A673 (cell line): ENCODE measurements around the gene AGBL2.

ENCODE experiments used
- EZH2 ChIP-seq: fragments of 200-600 bp; sonication (generic); IDR thresholded peaks from 2 replicates; pipeline ENCODE4 v1.6.1; 2017; ENCODE audit warnings: borderline replicate concordance, low read depth, mild to moderate bottlenecking, mixed read lengths, antibody characterized with exemption, low read length; ENCODE audit not compliant: poor library complexity, severe bottlenecking
- TF ChIP-seq, protein P1 (sequence below): fragments of 300-800, 200-600 bp; sonication (generic); conservative IDR thresholded peaks from 2 replicates; pipeline ENCODE4 v1.5.1; 2017; ENCODE audit warnings: low read depth, mild to moderate bottlenecking, antibody characterized with exemption, low read length, moderate library complexity, mixed read lengths

DNA sequence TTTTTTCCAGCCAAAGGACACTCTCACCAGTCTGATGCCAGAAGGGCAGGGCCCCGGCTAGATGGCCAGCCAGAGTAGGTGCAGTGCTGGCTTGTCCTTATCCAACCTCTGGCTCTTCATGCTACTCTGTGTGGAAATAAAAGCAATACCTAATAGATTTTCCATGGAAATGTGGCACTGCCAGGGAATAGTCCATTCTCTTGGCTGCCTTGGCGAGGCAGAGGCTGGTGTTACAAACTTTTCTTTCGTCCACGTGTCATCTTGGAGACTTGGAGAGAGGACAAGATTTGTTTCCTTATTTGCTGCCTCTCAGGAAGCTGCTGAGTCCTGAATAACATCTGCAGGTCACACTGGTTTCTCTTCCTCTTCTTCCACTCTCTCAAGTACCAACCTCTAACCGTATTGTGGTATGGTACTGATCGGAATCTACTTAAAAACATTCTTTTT lies 103.8 kb downstream of the AGBL2 start:
- no peak for TF ChIP-seq EZH2
- TF ChIP-seq, protein P1, sequence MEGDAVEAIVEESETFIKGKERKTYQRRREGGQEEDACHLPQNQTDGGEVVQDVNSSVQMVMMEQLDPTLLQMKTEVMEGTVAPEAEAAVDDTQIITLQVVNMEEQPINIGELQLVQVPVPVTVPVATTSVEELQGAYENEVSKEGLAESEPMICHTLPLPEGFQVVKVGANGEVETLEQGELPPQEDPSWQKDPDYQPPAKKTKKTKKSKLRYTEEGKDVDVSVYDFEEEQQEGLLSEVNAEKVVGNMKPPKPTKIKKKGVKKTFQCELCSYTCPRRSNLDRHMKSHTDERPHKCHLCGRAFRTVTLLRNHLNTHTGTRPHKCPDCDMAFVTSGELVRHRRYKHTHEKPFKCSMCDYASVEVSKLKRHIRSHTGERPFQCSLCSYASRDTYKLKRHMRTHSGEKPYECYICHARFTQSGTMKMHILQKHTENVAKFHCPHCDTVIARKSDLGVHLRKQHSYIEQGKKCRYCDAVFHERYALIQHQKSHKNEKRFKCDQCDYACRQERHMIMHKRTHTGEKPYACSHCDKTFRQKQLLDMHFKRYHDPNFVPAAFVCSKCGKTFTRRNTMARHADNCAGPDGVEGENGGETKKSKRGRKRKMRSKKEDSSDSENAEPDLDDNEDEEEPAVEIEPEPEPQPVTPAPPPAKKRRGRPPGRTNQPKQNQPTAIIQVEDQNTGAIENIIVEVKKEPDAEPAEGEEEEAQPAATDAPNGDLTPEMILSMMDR = no peak
